Astrocyte (in vitro differentiated cells and primary cell): ENCODE data around the gene GMCL2. TPM values are rescaled to one million over a fixed set of nuclear protein-coding genes. Genes with fewer than 3 reads are reported as not detected.

Source experiments
- DNase-seq: peaks from one replicate; pipeline ENCODE4 v3.0.0-alpha.2; 2010; ENCODE audit warnings: low read depth
- FAIRE-seq: peaks from 2 replicates; lab custom pipeline; 2011; peaks lifted over from hg19 to GRCh38; lab: Jason Lieb, UNC
- H2AFZ ChIP-seq: 2 replicates; pipeline ENCODE4 v1.6.0; 2012; ENCODE audit warnings: low read depth, low read length, inconsistent platforms
- H3K27ac ChIP-seq: 2 replicates; pipeline ENCODE4 v1.5.1; 2011; ENCODE audit warnings: low read depth, low read length, inconsistent platforms
- H3K27me3 ChIP-seq: 2 replicates; pipeline ENCODE4 v1.6.0; 2011; ENCODE audit warnings: low read length, inconsistent platforms; ENCODE audit not compliant: insufficient read depth
- H3K36me3 ChIP-seq: 2 replicates; pipeline ENCODE4 v1.5.1; 2011; ENCODE audit warnings: low read length, inconsistent platforms; ENCODE audit not compliant: insufficient read depth
- H3K4me1 ChIP-seq: 2 replicates; pipeline ENCODE4 v1.5.1; 2011; ENCODE audit warnings: low read length, inconsistent platforms; ENCODE audit not compliant: insufficient read depth
- H3K4me2 ChIP-seq: 2 replicates; pipeline ENCODE4 v1.6.0; 2012; ENCODE audit warnings: low read length, inconsistent platforms
- H3K4me3 ChIP-seq: 2 replicates; pipeline ENCODE4 v1.5.1; 2011; ENCODE audit warnings: low read depth, mild to moderate bottlenecking, low read length, inconsistent platforms; ENCODE audit not compliant: insufficient read depth
- H3K79me2 ChIP-seq: 2 replicates; pipeline ENCODE4 v1.6.0; 2012; ENCODE audit warnings: mild to moderate bottlenecking, low read length, inconsistent platforms; ENCODE audit not compliant: insufficient read depth
- H3K9ac ChIP-seq: 2 replicates; pipeline ENCODE4 v1.6.0; 2012; ENCODE audit warnings: mild to moderate bottlenecking, low read length, inconsistent platforms
- H3K9me3 ChIP-seq: 2 replicates; pipeline ENCODE4 v1.5.1; 2012; ENCODE audit warnings: low read depth, mild to moderate bottlenecking, low read length, inconsistent platforms; ENCODE audit not compliant: insufficient read depth
- H4K20me1 ChIP-seq: 2 replicates; pipeline ENCODE4 v1.6.0; 2012; ENCODE audit warnings: low read length, inconsistent platforms; ENCODE audit not compliant: insufficient read depth
- H3K27ac Mint-ChIP-seq: one replicate; pipeline ENCODE4 v1.8.0; 2021; ENCODE audit warnings: mild to moderate bottlenecking, mixed read lengths; ENCODE audit not compliant: unreplicated experiment
- H3K27me3 Mint-ChIP-seq: one replicate; pipeline ENCODE4 v1.8.0; 2021; ENCODE audit warnings: low read depth, mixed read lengths; ENCODE audit not compliant: unreplicated experiment
- H3K36me3 Mint-ChIP-seq: one replicate; pipeline ENCODE4 v1.8.0; 2021; ENCODE audit warnings: low read depth, mixed read lengths; ENCODE audit not compliant: unreplicated experiment
- H3K4me1 Mint-ChIP-seq: one replicate; pipeline ENCODE4 v1.8.0; 2021; ENCODE audit warnings: low read depth, mixed read lengths; ENCODE audit not compliant: unreplicated experiment
- H3K4me3 Mint-ChIP-seq: one replicate; pipeline ENCODE4 v1.8.0; 2021; ENCODE audit warnings: mild to moderate bottlenecking, moderate library complexity, mixed read lengths; ENCODE audit not compliant: unreplicated experiment
- H3K9me3 Mint-ChIP-seq: one replicate; pipeline ENCODE4 v1.8.0; 2021; ENCODE audit warnings: mild to moderate bottlenecking, mixed read lengths; ENCODE audit not compliant: unreplicated experiment
- EZH2 ChIP-seq: IDR thresholded peaks from 2 replicates; pipeline ENCODE4 v1.6.1; 2012; ENCODE audit warnings: mild to moderate bottlenecking, low read length, inconsistent platforms; ENCODE audit not compliant: insufficient read depth
- total RNA-seq: library from RNA; stranded (reverse); gene quantifications from 2 replicates; pipeline ENCODE4 v1.2.1, GENCODE V29; 2021
- TF ChIP-seq, protein P1 (sequence below): IDR thresholded peaks from 2 replicates; pipeline ENCODE4 v1.5.1; 2011; ENCODE audit warnings: low read depth, mild to moderate bottlenecking, inconsistent platforms, low read length, moderate library complexity; ENCODE audit not compliant: insufficient read depth

The GMCL2 gene
- total RNA-seq, 1 donor from 2014 or later, result not detected

DNA sequence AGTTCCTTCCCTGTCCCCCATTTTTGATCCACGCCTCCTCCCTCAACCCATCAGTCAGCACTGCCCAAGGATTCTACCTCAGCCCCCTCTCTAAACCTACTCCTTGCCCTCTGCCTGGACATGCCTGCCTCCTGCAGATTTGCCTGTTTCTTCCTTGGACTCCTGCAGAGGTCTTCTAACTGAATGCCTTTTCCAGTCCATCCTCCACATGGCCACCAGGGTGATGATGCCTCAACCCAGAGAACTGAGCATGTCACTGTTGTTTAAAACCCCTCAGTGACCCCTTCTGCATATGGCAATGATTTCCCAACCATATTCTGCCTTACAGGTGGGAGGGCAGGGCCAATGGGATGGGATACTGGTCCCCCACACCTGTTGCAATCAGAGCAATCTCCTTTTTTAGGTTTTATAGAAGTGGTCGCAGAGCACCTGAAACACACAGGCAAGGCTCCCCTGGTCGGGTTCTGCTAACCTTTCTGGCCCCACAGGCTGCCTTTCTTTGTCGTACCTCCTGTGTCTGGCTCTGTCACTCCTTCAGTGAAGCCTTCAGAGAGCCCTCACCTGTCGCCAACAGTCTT is 36.1 kb upstream of the GMCL2 start:
- no peak overlapping the region for H2AFZ ChIP-seq
- Mint-ChIP-seq H3K4me3 (peak overlapping the region; percentile 71), H3K27ac (no peak overlapping the region), H3K9me3 (peaks cover 15% of the 10 kb centered on the region), H3K27me3 (no peaks in the 10 kb centered on the region), H3K4me1 (peaks cover 10% of the 10 kb centered on the region), H3K36me3 (peaks cover 32% of the 10 kb centered on the region)
- H3K9ac ChIP-seq, result no peak overlapping the region
- H3K36me3 ChIP-seq, result peaks cover 21% of the 10 kb centered on the region
- DNase-seq (no peak), FAIRE-seq (no peak)
- no peak overlapping the region for H3K4me3 ChIP-seq
- no peaks in the 10 kb centered on the region for H3K27me3 ChIP-seq
- no peak for TF ChIP-seq EZH2
- H4K20me1 ChIP-seq, result peaks cover 46% of the 10 kb centered on the region
- peaks cover 4% of the 10 kb centered on the region for H3K4me1 ChIP-seq
- no peak overlapping the region for H3K4me2 ChIP-seq
- H3K27ac ChIP-seq, result no peak overlapping the region
- peaks cover 8% of the 10 kb centered on the region for H3K9me3 ChIP-seq
- H3K79me2 ChIP-seq, result peaks cover 13% of the 10 kb centered on the region

DNA sequence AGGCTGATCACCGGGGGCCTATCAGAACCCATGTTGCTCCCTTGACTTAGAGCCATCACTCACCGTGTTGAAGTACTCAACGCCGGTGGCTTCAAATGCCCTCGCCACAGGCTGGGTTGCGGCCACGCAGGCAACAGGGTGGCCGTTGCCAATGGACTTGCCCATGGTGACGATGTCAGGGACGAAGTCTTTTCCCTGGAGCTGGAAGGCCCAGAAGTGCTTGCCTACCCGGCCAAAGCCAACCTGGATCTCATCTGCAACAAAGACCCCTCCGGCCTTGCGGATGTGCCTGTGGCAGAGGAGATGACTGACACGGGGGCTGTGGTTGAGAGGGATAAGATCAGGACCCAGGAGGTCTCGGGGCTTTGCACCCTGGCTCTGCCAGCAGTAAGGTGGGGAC is 35.1 kb upstream of the GMCL2 start:
- Histone ChIP-seq H3K4me2 (no peak overlapping the region), H3K9me3 (peaks cover 3% of the 10 kb centered on the region), H3K4me3 (no peak overlapping the region), H2AFZ (no peak overlapping the region), H3K9ac (no peak overlapping the region), H3K4me1 (no peaks in the 10 kb centered on the region), H3K79me2 (peaks cover 11% of the 10 kb centered on the region), H4K20me1 (peaks cover 37% of the 10 kb centered on the region), H3K36me3 (peaks cover 16% of the 10 kb centered on the region), H3K27ac (no peak overlapping the region), H3K27me3 (no peaks in the 10 kb centered on the region)
- H3K4me3 Mint-ChIP-seq, result no peak overlapping the region
- peaks cover 23% of the 10 kb centered on the region for H3K36me3 Mint-ChIP-seq
- no peak for TF ChIP-seq EZH2
- TF ChIP-seq, protein P1, sequence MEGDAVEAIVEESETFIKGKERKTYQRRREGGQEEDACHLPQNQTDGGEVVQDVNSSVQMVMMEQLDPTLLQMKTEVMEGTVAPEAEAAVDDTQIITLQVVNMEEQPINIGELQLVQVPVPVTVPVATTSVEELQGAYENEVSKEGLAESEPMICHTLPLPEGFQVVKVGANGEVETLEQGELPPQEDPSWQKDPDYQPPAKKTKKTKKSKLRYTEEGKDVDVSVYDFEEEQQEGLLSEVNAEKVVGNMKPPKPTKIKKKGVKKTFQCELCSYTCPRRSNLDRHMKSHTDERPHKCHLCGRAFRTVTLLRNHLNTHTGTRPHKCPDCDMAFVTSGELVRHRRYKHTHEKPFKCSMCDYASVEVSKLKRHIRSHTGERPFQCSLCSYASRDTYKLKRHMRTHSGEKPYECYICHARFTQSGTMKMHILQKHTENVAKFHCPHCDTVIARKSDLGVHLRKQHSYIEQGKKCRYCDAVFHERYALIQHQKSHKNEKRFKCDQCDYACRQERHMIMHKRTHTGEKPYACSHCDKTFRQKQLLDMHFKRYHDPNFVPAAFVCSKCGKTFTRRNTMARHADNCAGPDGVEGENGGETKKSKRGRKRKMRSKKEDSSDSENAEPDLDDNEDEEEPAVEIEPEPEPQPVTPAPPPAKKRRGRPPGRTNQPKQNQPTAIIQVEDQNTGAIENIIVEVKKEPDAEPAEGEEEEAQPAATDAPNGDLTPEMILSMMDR, result no peak
- FAIRE-seq, result no peak
- H3K4me1 Mint-ChIP-seq, result peaks cover 6% of the 10 kb centered on the region
- peaks cover 14% of the 10 kb centered on the region for H3K9me3 Mint-ChIP-seq
- no peaks in the 10 kb centered on the region for H3K27me3 Mint-ChIP-seq
- H3K27ac Mint-ChIP-seq, result no peak overlapping the region
- no peak for DNase-seq

DNA sequence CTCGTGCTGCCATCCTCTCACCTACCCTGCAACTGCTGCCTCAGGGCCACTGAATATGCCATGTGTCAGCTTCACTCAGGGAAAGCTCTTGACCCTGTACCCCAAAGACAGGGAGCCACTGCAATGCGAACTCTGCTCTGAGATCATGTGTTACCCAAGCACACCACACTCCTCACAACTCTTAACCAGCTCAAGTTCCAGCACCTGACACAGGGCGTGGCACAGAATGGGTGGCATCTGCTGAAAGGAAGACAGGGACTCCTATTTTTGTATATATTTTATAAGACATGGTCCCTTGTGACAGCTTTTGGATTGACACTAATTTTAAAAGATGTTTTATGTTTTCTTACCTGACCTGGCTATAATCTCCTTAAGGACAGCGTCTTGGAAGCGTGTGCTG is 34.7 kb upstream of the GMCL2 start:
- Mint-ChIP-seq H3K4me1 (peaks cover 4% of the 10 kb centered on the region), H3K27me3 (no peaks in the 10 kb centered on the region), H3K9me3 (peaks cover 10% of the 10 kb centered on the region), H3K27ac (no peak overlapping the region), H3K4me3 (no peak overlapping the region), H3K36me3 (peaks cover 19% of the 10 kb centered on the region)
- TF ChIP-seq, protein P1, result no peak
- TF ChIP-seq EZH2, result no peak
- FAIRE-seq, result no peak
- H3K27me3 ChIP-seq, result no peaks in the 10 kb centered on the region
- no peak overlapping the region for H3K9ac ChIP-seq
- no peak overlapping the region for H3K4me3 ChIP-seq
- no peak overlapping the region for H3K27ac ChIP-seq
- no peak overlapping the region for H2AFZ ChIP-seq
- H3K79me2 ChIP-seq, result peaks cover 10% of the 10 kb centered on the region
- H3K36me3 ChIP-seq, result peaks cover 14% of the 10 kb centered on the region
- H4K20me1 ChIP-seq, result peaks cover 33% of the 10 kb centered on the region
- DNase-seq, result no peak
- no peak overlapping the region for H3K4me2 ChIP-seq
- no peaks in the 10 kb centered on the region for H3K4me1 ChIP-seq
- no peaks in the 10 kb centered on the region for H3K9me3 ChIP-seq
